HepG2 (cell line): Measurements from ENCODE around the gene RAC3. TPM values are rescaled to one million over a fixed set of nuclear protein-coding genes. Genes with fewer than 3 reads are reported as not detected.

Source experiments
- AGO2 ChIP-seq: fragments of 200-400 bp; formaldehyde crosslinking; optimal IDR thresholded peaks from 2 replicates; pipeline ENCODE3; 2017; ENCODE audit warnings: mild to moderate bottlenecking, low read depth, low read length, moderate library complexity
- BATF2 ChIP-seq: sonication (generic); formaldehyde crosslinking; IDR thresholded peaks from 2 replicates; pipeline ENCODE4 v1.8.0; 2022; ENCODE audit warnings: mild to moderate bottlenecking, missing genetic modification reagents, moderate library complexity
- CEBPB ChIP-seq: IDR thresholded peaks from 2 replicates; pipeline ENCODE4 v1.6.1; 2011; ENCODE audit warnings: low read depth, low read length, improper control_type of control experiment, borderline replicate concordance
- FOSL1 ChIP-seq: sonication (generic); formaldehyde crosslinking; IDR thresholded peaks from 2 replicates; pipeline ENCODE4 v1.9.0; 2021; ENCODE audit warnings: missing genetic modification reagents, borderline replicate concordance
- GZF1 ChIP-seq: sonication (generic); formaldehyde crosslinking; IDR thresholded peaks from 2 replicates; pipeline ENCODE4 v1.5.1; 2020; ENCODE audit warnings: mild to moderate bottlenecking, missing genetic modification reagents
- HMG20B ChIP-seq: conservative IDR thresholded peaks from 2 replicates; pipeline ENCODE4 v1.6.1; 2016; ENCODE audit warnings: missing genetic modification reagents, missing compliant biosample characterization
- HNRNPK ChIP-seq: fragments of 200-400 bp; formaldehyde crosslinking; IDR thresholded peaks from 2 replicates; pipeline ENCODE4 v1.6.1; 2018; ENCODE audit warnings: low read length, low read depth, moderate library complexity, mild to moderate bottlenecking; ENCODE audit not compliant: poor library complexity, severe bottlenecking
- KMT2A ChIP-seq: sonication (generic); formaldehyde crosslinking; IDR thresholded peaks from 2 replicates; pipeline ENCODE4 v1.4.0; 2020; ENCODE audit warnings: missing genetic modification reagents
- LBX2 ChIP-seq: sonication (generic); formaldehyde crosslinking; IDR thresholded peaks from 2 replicates; pipeline ENCODE4 v1.5.0; 2020; ENCODE audit warnings: missing genetic modification reagents, mild to moderate bottlenecking, borderline replicate concordance
- MAX ChIP-seq: IDR thresholded peaks from 2 replicates; pipeline ENCODE4 v1.6.1; 2012; ENCODE audit warnings: inconsistent platforms
- MED13 ChIP-seq: sonication (generic); formaldehyde crosslinking; IDR thresholded peaks from 2 replicates; pipeline ENCODE4 v1.5.0; 2020; ENCODE audit warnings: missing genetic modification reagents
- NFKB2 ChIP-seq: sonication (generic); formaldehyde crosslinking; IDR thresholded peaks from 2 replicates; pipeline ENCODE4 v1.4.0; 2020; ENCODE audit warnings: missing genetic modification reagents, borderline replicate concordance
- PTBP1 ChIP-seq: fragments of 200-400 bp; formaldehyde crosslinking; IDR thresholded peaks from 2 replicates; pipeline ENCODE4 v1.6.1; 2018; ENCODE audit warnings: low read length, low read depth; ENCODE audit not compliant: poor library complexity, severe bottlenecking
- RXRA ChIP-seq: sonication (generic); formaldehyde crosslinking; IDR thresholded peaks from 2 replicates; pipeline ENCODE4 v1.5.1; 2020; ENCODE audit warnings: missing genetic modification reagents
- SPEN ChIP-seq: sonication (generic); formaldehyde crosslinking; IDR thresholded peaks from 2 replicates; pipeline ENCODE4 v1.5.1; 2020; ENCODE audit warnings: low read depth, mild to moderate bottlenecking, missing genetic modification reagents
- TCF7L2 ChIP-seq: IDR thresholded peaks from 2 replicates; pipeline ENCODE4 v1.6.1; 2011; ENCODE audit warnings: mild to moderate bottlenecking, low read depth, low read length, moderate library complexity
- TEAD2 ChIP-seq: sonication (generic); formaldehyde crosslinking; IDR thresholded peaks from 2 replicates; pipeline ENCODE4 v1.9.0; 2021; ENCODE audit warnings: missing genetic modification reagents
- ZBTB39 ChIP-seq: sonication (generic); formaldehyde crosslinking; IDR thresholded peaks from 2 replicates; pipeline ENCODE4 v1.5.0; 2020; ENCODE audit warnings: missing genetic modification reagents
- ZBTB7B ChIP-seq: sonication (generic); formaldehyde crosslinking; IDR thresholded peaks from 2 replicates; pipeline ENCODE4 v1.4.0; 2020; ENCODE audit warnings: missing genetic modification reagents
- ZNF263 ChIP-seq: sonication (generic); formaldehyde crosslinking; IDR thresholded peaks from 2 replicates; pipeline ENCODE4 v1.4.0; 2020; ENCODE audit warnings: missing genetic modification reagents
- ZNF280B ChIP-seq: sonication (generic); formaldehyde crosslinking; IDR thresholded peaks from 2 replicates; pipeline ENCODE4 v1.5.0; 2020; ENCODE audit warnings: missing genetic modification reagents, mild to moderate bottlenecking, borderline replicate concordance
- ZNF33A ChIP-seq: sonication (generic); formaldehyde crosslinking; IDR thresholded peaks from 2 replicates; pipeline ENCODE4 v1.5.1; 2020; ENCODE audit warnings: missing genetic modification reagents, mild to moderate bottlenecking, moderate library complexity, borderline replicate concordance
- ZNF460 ChIP-seq: sonication (generic); formaldehyde crosslinking; IDR thresholded peaks from 2 replicates; pipeline ENCODE4 v1.5.1; 2020; ENCODE audit warnings: missing genetic modification reagents, mild to moderate bottlenecking, borderline replicate concordance
- ZNF547 ChIP-seq: sonication (generic); formaldehyde crosslinking; IDR thresholded peaks from 2 replicates; pipeline ENCODE4 v1.5.1; 2020; ENCODE audit warnings: mild to moderate bottlenecking, missing genetic modification reagents
- ZNF747 ChIP-seq: sonication (generic); formaldehyde crosslinking; IDR thresholded peaks from 2 replicates; pipeline ENCODE4 v1.8.1; 2023; ENCODE audit warnings: missing genetic modification reagents, mild to moderate bottlenecking, borderline replicate concordance
- polyA plus RNA-seq, 8 experiments: library from polyadenylated mRNA; depleted of rRNA in 3 of 8; stranded (reverse) in 7 of 8; unstranded in 1 of 8; fragments of >200 nt; fragmentation: Illumina TruSeq in 4 of 8; extraction: Trizol in 4 of 8; gene quantifications; 2 replicates each; pipeline versions ENCODE4 v1.2.1 to v1.2.3, GENCODE V29; 2011 to 2016; ENCODE audit warnings: low read depth in 4 of 8, missing spikeins in 1 of 8, mixed read lengths in 1 of 8; ENCODE audit not compliant: insufficient read depth in 1 of 8
- total RNA-seq, 5 experiments: library from RNA; depleted of rRNA; stranded (reverse); fragments of >200 nt; fragmentation: Illumina TruSeq; extraction: Trizol; gene quantifications; 2 replicates each; pipeline ENCODE4 v1.2.3, GENCODE V29; 2016; ENCODE audit warnings: low read depth in 1 of 5

The RAC3 gene
- total and polyA plus RNA-seq, 2 of the 13 experiments (the other 11 are each of a cell fraction or from before 2014, with no cell fraction given): 10.5 to 21.3 TPM

GRCh38 chr17:82016061-82016874 lies 15.2 kb upstream of the RAC3 start (continued):
- no peak for TF ChIP-seq ZNF747 (CRISPR knock-in tag)
- 0 out of 2 replicates have a peak, but pooled peaks have one; percentile 15 for TF ChIP-seq TEAD2 (CRISPR knock-in tag)
- TF ChIP-seq TCF7L2: no peak
- peak; percentile 71 for TF ChIP-seq ZBTB7B (CRISPR knock-in tag)
- peak; percentile 4; the same call in 1 of the 2 replicates for TF ChIP-seq RXRA (CRISPR knock-in tag)
- no peak for TF ChIP-seq CEBPB
- TF ChIP-seq HNRNPK: peak; percentile 9
- TF ChIP-seq ZNF280B (CRISPR knock-in tag): peak; percentile 5; the same call in 1 of the 2 replicates
- peak; percentile 54; the same call in 1 of the 2 replicates for TF ChIP-seq NFKB2 (CRISPR knock-in tag)
- TF ChIP-seq MAX: peak; percentile 10; the same call in 1 of the 2 replicates
- peak; percentile 69; the same call in 1 of the 2 replicates for TF ChIP-seq ZNF263 (CRISPR knock-in tag)
- no peak for TF ChIP-seq PTBP1
- no peak for TF ChIP-seq MED13
- TF ChIP-seq ZBTB39 (CRISPR knock-in tag): no peak
- TF ChIP-seq ZNF460 (CRISPR knock-in tag): no peak
- TF ChIP-seq KMT2A (CRISPR knock-in tag): no peak
- TF ChIP-seq SPEN (CRISPR knock-in tag): no peak
- TF ChIP-seq FOSL1 (CRISPR knock-in tag): no peak
- TF ChIP-seq ZNF33A (CRISPR knock-in tag): no peak
- TF ChIP-seq GZF1 (CRISPR knock-in tag): no peak
- peak; percentile 97 for TF ChIP-seq AGO2
- TF ChIP-seq HMG20B: 0 out of 2 replicates have a peak, but pooled peaks have one; percentile 1
- 0 out of 2 replicates have a peak, but pooled peaks have one; percentile 37 for TF ChIP-seq ZNF547 (CRISPR knock-in tag)
- TF ChIP-seq BATF2: 0 out of 2 replicates have a peak, but pooled peaks have one; percentile 20
- no peak for TF ChIP-seq LBX2 (CRISPR knock-in tag)
